ENCODE data around the gene CDKN2A.

GRCh38 chr9:21989440-21990189 lies 4.6 kb downstream of the CDKN2A start:
- TF ChIP-seq CTCF (IDR thresholded peaks at IDR 0.05; ENCODE audit: insufficient read depth, low read depth, low read length): no peak
- no peak for TF ChIP-seq EZH2 (IDR thresholded peaks at IDR 0.05; ENCODE audit: insufficient read depth, low read length)
